BJ (cell line): Measurements from ENCODE around the gene ZNF362. TPM values are rescaled to one million over a fixed set of nuclear protein-coding genes. Genes with fewer than 3 reads are reported as not detected.

Source experiments
- CTCF ChIA-PET: fragments of 350-600 bp; formaldehyde crosslinking; extraction: SDS; loops from one replicate; lab custom pipeline; 2021; ENCODE audit warnings: antibody characterized with exemption, inconsistent platforms; lab: Yijun Ruan, JAX
- POLR2A ChIA-PET: fragments of 300-600 bp; sonication (Branson Sonifier 250); formaldehyde crosslinking; extraction: SDS; loops from one replicate; lab custom pipeline; 2021; ENCODE audit warnings: antibody characterized with exemption; lab: Charles Lee
- DNase-seq: peaks from one replicate; pipeline ENCODE4 v3.0.0-alpha.2; 2011; ENCODE audit warnings: low read depth
- H3K27me3 ChIP-seq: 2 replicates; pipeline ENCODE4 v1.6.0; 2011; ENCODE audit warnings: low read length; ENCODE audit not compliant: control insufficient read depth, insufficient read depth
- H3K36me3 ChIP-seq: 2 replicates; pipeline ENCODE4 v1.5.1; 2011; ENCODE audit warnings: low read length; ENCODE audit not compliant: control insufficient read depth, insufficient read depth
- H3K4me3 ChIP-seq: 2 replicates; pipeline ENCODE4 v1.5.1; 2011; ENCODE audit warnings: low read depth, mild to moderate bottlenecking, control low read depth, low read length
- polyA plus RNA-seq: library from polyadenylated mRNA; depleted of rRNA; stranded (reverse); fragments of >200 nt; gene quantifications from 2 replicates; pipeline ENCODE4 v1.2.3, GENCODE V29; 2011
- TF ChIP-seq, protein P1 (sequence below): IDR thresholded peaks from 2 replicates; pipeline ENCODE4 v1.5.1; 2011; ENCODE audit warnings: low read depth, mild to moderate bottlenecking, control low read depth, inconsistent platforms, low read length, moderate library complexity; ENCODE audit not compliant: insufficient read depth

Gene ZNF362
- polyA plus RNA-seq, 1 experiment, result 14.4 TPM

DNA sequence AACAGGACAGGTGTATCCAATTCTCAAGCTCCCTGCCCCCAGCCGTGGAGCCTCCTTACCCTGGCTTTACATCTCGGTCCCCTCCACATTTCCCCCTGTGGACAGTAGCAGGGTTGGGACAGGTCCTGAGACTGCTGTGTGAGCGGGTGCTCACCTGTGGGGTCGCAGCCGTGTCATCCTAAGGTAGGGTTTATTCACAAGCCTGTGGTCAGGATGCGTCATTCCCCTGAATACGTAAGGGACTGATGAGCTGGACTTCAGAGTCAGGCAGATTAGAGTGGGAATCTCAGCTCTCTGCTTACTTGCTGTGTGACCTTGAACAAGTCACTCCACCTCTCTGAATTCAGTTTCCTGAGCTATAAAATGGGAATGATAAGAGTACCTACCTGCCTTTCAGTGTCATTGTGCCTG lies 17.7 kb downstream of the ZNF362 start:
- ChIA-PET POLR2A (no interaction called here), CTCF (interaction anchor here (0.7 to 3.0 kb wide), 3 partner anchors 22 to 439 kb away, joined by 3 to 9 read pairs (median 4); no protein-coding TSS in a partner anchor)
- Histone ChIP-seq H3K36me3 (peaks cover 19% of the 10 kb centered on the region), H3K27me3 (no peaks in the 10 kb centered on the region), H3K4me3 (no peak overlapping the region)
- TF ChIP-seq, protein P1, sequence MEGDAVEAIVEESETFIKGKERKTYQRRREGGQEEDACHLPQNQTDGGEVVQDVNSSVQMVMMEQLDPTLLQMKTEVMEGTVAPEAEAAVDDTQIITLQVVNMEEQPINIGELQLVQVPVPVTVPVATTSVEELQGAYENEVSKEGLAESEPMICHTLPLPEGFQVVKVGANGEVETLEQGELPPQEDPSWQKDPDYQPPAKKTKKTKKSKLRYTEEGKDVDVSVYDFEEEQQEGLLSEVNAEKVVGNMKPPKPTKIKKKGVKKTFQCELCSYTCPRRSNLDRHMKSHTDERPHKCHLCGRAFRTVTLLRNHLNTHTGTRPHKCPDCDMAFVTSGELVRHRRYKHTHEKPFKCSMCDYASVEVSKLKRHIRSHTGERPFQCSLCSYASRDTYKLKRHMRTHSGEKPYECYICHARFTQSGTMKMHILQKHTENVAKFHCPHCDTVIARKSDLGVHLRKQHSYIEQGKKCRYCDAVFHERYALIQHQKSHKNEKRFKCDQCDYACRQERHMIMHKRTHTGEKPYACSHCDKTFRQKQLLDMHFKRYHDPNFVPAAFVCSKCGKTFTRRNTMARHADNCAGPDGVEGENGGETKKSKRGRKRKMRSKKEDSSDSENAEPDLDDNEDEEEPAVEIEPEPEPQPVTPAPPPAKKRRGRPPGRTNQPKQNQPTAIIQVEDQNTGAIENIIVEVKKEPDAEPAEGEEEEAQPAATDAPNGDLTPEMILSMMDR, result no peak
- DNase-seq, result no peak

DNA sequence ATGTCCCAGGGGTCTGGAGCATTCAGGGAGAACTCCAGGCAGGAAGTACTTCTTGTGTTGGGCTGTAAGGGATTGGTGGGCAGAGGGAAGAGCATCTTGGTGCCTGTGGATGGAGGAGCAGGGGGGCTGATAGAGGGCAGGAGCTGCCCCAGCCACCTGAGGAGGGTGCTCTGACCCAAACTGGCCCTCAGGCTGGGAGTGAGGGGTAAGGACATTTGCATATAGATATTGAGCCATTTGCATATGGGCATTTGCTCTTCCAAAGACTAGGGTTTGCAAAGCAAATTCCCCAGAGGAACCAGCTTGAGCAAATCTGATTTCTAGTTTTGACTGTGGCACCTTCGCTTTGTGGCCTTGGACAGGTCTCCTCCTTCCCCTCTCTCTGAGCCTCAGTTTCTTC lies 18.2 kb downstream of the ZNF362 start:
- ChIA-PET CTCF (interaction anchor here (0.9 to 3.0 kb wide), 3 partner anchors 21 to 147 kb away, joined by 3 to 9 read pairs (median 3); no protein-coding TSS in a partner anchor), POLR2A (no interaction called here)
- no peaks in the 10 kb centered on the region for H3K27me3 ChIP-seq
- TF ChIP-seq, protein P1, result no peak
- no peak overlapping the region for H3K4me3 ChIP-seq
- H3K36me3 ChIP-seq, result peaks cover 19% of the 10 kb centered on the region
- no peak for DNase-seq

DNA sequence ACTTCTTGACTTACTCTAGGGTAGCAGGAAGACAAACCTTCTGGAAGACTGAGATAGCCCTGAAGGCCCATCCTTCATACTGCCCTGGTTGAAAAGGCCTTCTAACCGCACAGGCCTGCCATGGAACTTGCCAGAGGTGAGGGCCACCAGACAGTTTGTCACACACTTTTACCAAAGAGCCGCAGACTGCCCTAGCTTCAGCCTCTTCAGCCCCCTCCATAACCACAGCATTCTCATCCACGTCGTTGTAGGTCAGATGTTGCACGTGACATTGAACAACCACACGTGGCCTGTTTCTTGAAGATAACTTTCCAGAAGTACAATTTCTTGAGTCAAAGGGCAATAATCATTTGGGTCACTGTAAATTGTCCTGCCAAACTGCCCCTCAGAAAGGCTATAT lies 18.9 kb downstream of the ZNF362 start:
- ChIA-PET CTCF (interaction anchor here (0.9 to 3.0 kb wide), 2 partner anchors 21 to 148 kb away, joined by 3 to 9 read pairs; no protein-coding TSS in a partner anchor), POLR2A (no interaction called here)
- DNase-seq, result no peak
- Histone ChIP-seq H3K27me3 (no peaks in the 10 kb centered on the region), H3K36me3 (peaks cover 21% of the 10 kb centered on the region), H3K4me3 (no peak overlapping the region)
- TF ChIP-seq, protein P1, result no peak

DNA sequence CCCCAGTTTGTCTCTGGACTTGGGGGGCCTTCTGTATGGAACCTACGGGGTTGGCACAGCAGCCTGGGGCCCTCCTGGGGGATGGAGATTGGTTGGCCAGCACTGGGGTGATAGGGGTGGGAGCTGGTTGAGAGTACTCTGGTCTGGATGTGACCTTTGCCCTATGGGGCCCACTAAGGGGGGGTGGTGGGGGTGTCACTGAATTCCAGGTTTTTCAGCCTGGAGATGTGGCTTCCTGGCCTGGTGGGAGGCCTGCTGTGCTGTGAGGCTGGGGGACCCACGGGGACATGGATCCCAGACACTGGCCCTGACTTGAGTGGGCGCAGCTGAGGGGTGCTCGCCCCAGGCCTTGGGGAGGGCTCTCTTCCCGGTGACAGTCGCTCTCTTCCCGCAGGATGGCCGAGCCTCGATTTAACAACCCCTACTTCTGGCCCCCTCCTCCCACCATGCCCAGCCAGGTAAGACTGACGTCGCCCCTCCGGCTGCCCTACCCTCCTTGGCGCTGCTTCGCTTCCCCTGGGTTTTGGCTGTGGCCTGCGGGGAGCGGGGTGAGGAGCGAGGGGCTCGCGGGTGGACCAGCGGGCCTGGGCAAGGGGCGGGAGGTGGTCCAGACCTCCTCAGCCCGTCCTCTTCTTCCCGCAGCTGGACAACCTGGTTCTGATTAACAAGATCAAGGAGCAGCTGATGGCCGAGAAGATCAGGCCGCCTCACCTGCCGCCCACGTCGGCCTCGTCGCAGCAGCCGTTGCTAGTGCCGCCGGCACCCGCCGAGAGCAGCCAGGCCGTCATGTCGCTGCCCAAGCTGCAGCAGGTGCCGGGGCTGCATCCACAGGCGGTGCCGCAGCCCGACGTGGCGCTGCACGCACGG lies 19.6 kb downstream of the ZNF362 start:
- Histone ChIP-seq H3K27me3 (no peaks in the 10 kb centered on the region), H3K36me3 (peaks cover 21% of the 10 kb centered on the region), H3K4me3 (no peak overlapping the region)
- TF ChIP-seq, protein P1, result no peak
- ChIA-PET CTCF (interaction anchor here (3.0 kb wide), 1 partner anchor 20 kb away, joined by 9 read pairs; no protein-coding TSS in a partner anchor), POLR2A (no interaction called here)
- no peak for DNase-seq

DNA sequence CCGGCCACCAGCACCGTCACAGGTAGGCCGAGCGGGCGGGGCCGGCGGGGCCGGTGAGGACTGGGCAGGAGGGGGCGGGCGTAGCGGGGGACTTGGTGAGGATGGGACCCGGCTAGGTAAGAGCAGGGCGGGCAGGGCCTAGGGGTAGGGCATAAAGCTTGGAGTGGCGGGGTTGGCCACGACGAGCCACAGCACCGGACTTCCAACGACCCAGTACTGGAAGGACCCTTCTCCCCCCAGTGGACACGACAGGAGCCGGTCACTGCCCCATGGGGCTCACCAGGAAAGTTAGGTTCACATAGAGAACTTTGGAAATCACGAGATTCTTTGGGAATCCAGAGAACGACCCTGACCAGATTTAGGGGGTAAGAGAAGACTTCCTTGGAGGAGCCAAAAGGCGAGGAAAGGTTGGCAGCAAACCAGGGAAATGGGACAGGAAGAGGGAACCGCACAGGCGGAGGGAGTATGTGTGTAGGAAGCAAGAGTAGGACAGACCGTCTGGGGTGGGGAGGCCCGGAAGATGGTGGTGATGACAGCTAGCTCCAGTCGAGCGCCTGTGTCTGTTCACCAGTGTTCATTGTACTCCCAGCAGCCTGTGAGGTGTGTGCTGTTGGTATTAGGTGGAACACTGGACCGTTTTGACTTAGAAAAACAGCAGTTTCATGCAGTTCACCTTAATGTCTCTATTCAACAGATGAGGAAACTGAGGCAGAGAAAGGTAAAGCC lies 20.4 kb downstream of the ZNF362 start:
- CTCF ChIA-PET, result interaction anchor here (2.3 to 3.0 kb wide), 2 partner anchors 19 kb away, joined by 9 to 14 read pairs; no protein-coding TSS in a partner anchor
- TF ChIP-seq, protein P1, result no peak
- no peak overlapping the region for H3K4me3 ChIP-seq
- peaks cover 25% of the 10 kb centered on the region for H3K36me3 ChIP-seq
- POLR2A ChIA-PET, result no interaction called here
- no peaks in the 10 kb centered on the region for H3K27me3 ChIP-seq
- DNase-seq, result no peak
